WTC11 (cell line): ENCODE measurements around the gene NELFA. TPM values are rescaled to one million over a fixed set of nuclear protein-coding genes. Genes with fewer than 3 reads are reported as not detected.

ENCODE experiments used
- ATAC-seq: fragments of 200-7000 bp; cut with Tn5 transposase; 2 replicates; pipeline ENCODE4 v1.10.0; 2021; ENCODE audit warnings: mild to moderate bottlenecking, moderate library complexity
- CTCF ChIA-PET: fragments of 300-600 bp; sonication (Branson Sonifier 250); formaldehyde crosslinking; loops from one replicate; lab custom pipeline; 2021; ENCODE audit warnings: antibody characterized with exemption; lab: Charles Lee
- POLR2A ChIA-PET: fragments of 350-600 bp; sonication (Branson Sonifier 250); formaldehyde crosslinking; loops from one replicate; lab custom pipeline; 2021; ENCODE audit warnings: antibody characterized with exemption; lab: Charles Lee
- DNase-seq: peaks from one replicate; pipeline ENCODE4 v3.0.0; 2021; ENCODE audit warnings: low spot score
- H3K27ac Mint-ChIP-seq: 2 replicates; pipeline ENCODE4 v1.8.0; 2021; ENCODE audit warnings: mixed read lengths
- H3K27me3 Mint-ChIP-seq: 2 replicates; pipeline ENCODE4 v1.8.0; 2021; ENCODE audit warnings: low read depth, mild to moderate bottlenecking, moderate library complexity, mixed read lengths
- H3K36me3 Mint-ChIP-seq: 2 replicates; pipeline ENCODE4 v1.8.0; 2021; ENCODE audit warnings: mixed read lengths
- H3K4me1 Mint-ChIP-seq: 2 replicates; pipeline ENCODE4 v1.8.0; 2022; ENCODE audit warnings: mixed read lengths
- H3K4me3 Mint-ChIP-seq: 2 replicates; pipeline ENCODE4 v1.8.0; 2021; ENCODE audit warnings: mild to moderate bottlenecking, moderate library complexity, mixed read lengths
- H3K9me3 Mint-ChIP-seq: 2 replicates; pipeline ENCODE4 v1.8.0; 2021; ENCODE audit warnings: mixed read lengths
- ATF1 ChIP-seq: sonication (generic); formaldehyde crosslinking; IDR thresholded peaks from 2 replicates; pipeline ENCODE4 v1.8.1; 2023; ENCODE audit warnings: mild to moderate bottlenecking, moderate library complexity, missing genetic modification reagents
- ETV6 ChIP-seq: sonication (generic); formaldehyde crosslinking; IDR thresholded peaks from 2 replicates; pipeline ENCODE4 v1.8.1; 2022; ENCODE audit warnings: mild to moderate bottlenecking, missing genetic modification reagents
- FOXJ3 ChIP-seq: sonication (generic); formaldehyde crosslinking; IDR thresholded peaks from 2 replicates; pipeline ENCODE4 v1.9.0; 2021; ENCODE audit warnings: missing genetic modification reagents, mild to moderate bottlenecking, borderline replicate concordance
- GABPB1 ChIP-seq: sonication (generic); formaldehyde crosslinking; IDR thresholded peaks from 2 replicates; pipeline ENCODE4 v1.8.1; 2023; ENCODE audit warnings: mild to moderate bottlenecking, missing genetic modification reagents
- GTF2I ChIP-seq: fragments of 250-450 bp; sonication (Bioruptor Pico); conservative IDR thresholded peaks from 2 replicates; pipeline ENCODE4 v1.4.0; 2021; ENCODE audit warnings: mild to moderate bottlenecking
- IRF2 ChIP-seq: sonication (generic); formaldehyde crosslinking; IDR thresholded peaks from 2 replicates; pipeline ENCODE4 v1.8.0; 2022; ENCODE audit warnings: low read depth, missing genetic modification reagents, borderline replicate concordance
- MXD4 ChIP-seq: fragments of 250-450 bp; sonication (Bioruptor Pico); IDR thresholded peaks from 2 replicates; pipeline ENCODE4 v1.8.0; 2021; ENCODE audit warnings: mild to moderate bottlenecking, moderate library complexity, borderline replicate concordance
- NFE2L1 ChIP-seq: sonication (generic); formaldehyde crosslinking; IDR thresholded peaks from 2 replicates; pipeline ENCODE4 v1.8.1; 2023; ENCODE audit warnings: missing genetic modification reagents
- NR2C2 ChIP-seq: sonication (generic); formaldehyde crosslinking; IDR thresholded peaks from 2 replicates; pipeline ENCODE4 v1.8.0; 2022; ENCODE audit warnings: mild to moderate bottlenecking, missing genetic modification reagents
- SMAD4 ChIP-seq: sonication (generic); formaldehyde crosslinking; IDR thresholded peaks from 2 replicates; pipeline ENCODE4 v1.8.0; 2022; ENCODE audit warnings: mild to moderate bottlenecking, missing genetic modification reagents
- TEAD1 ChIP-seq: sonication (generic); formaldehyde crosslinking; IDR thresholded peaks from 2 replicates; pipeline ENCODE4 v1.8.0; 2022; ENCODE audit warnings: mild to moderate bottlenecking, missing genetic modification reagents
- ZNF219 ChIP-seq: sonication (generic); formaldehyde crosslinking; IDR thresholded peaks from 2 replicates; pipeline ENCODE4 v1.8.0; 2023; ENCODE audit warnings: missing genetic modification reagents, mild to moderate bottlenecking, borderline replicate concordance
- ZNF232 ChIP-seq: sonication (generic); formaldehyde crosslinking; IDR thresholded peaks from 2 replicates; pipeline ENCODE4 v1.8.0; 2022; ENCODE audit warnings: mild to moderate bottlenecking, missing genetic modification reagents
- ZNF396 ChIP-seq: fragments of 250-450 bp; sonication (Bioruptor Pico); IDR thresholded peaks from 2 replicates; pipeline ENCODE4 v1.8.0; 2021; ENCODE audit warnings: mild to moderate bottlenecking, moderate library complexity, borderline replicate concordance
- ZNF416 ChIP-seq: fragments of 250-450 bp; sonication (Bioruptor Pico); IDR thresholded peaks from 2 replicates; pipeline ENCODE4 v1.9.0; 2021; ENCODE audit warnings: mild to moderate bottlenecking, inconsistent platforms
- total RNA-seq: library from RNA; stranded (reverse); gene quantifications from 3 replicates; pipeline ENCODE4 v1.2.3, GENCODE V29; 2021
- TF ChIP-seq, protein P1 (sequence below): sonication (generic); formaldehyde crosslinking; IDR thresholded peaks from 2 replicates; pipeline ENCODE4 v1.8.1; 2023; ENCODE audit warnings: mild to moderate bottlenecking, missing genetic modification reagents
- TF ChIP-seq, protein P2 (sequence below): fragments of 200-600 bp; IDR thresholded peaks from 2 replicates; pipeline ENCODE4 v1.8.0; 2022; ENCODE audit warnings: antibody characterized with exemption
- TF ChIP-seq, protein P3 (sequence below): sonication (generic); formaldehyde crosslinking; IDR thresholded peaks from 2 replicates; pipeline ENCODE4 v1.8.1; 2023; ENCODE audit warnings: mild to moderate bottlenecking, missing genetic modification reagents
- TF ChIP-seq, protein P4 (sequence below): sonication (generic); formaldehyde crosslinking; IDR thresholded peaks from 2 replicates; pipeline ENCODE4 v1.8.0; 2022; ENCODE audit warnings: mild to moderate bottlenecking, missing genetic modification reagents

NELFA gene
- total RNA-seq, 1 experiment from 2014 or later = 72.6 TPM

DNA sequence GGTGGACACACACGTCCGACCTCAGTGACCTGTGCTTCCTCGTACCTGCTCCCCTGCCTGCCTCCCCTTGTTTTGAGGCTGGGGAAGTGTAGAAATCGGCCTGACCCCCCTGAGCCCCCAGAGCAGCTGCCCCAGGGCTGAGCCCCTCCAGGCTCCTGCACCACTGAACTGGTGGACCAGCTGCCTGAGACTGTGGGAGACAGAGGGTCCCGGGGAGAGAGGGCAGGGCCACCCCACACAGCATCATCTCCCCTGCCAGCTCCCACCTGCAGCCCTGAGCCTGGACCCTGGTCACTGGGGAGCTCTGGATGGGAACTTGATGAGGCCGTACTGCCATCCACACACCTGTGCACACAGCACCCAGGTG lies 35.3 kb upstream of the NELFA start:
- Mint-ChIP-seq H3K36me3 (no peaks in the 10 kb centered on the region), H3K27me3 (peaks cover 52% of the 10 kb centered on the region), H3K9me3 (no peaks in the 10 kb centered on the region), H3K4me1 (no peaks in the 10 kb centered on the region)
- TF ChIP-seq ATF1 (CRISPR knock-in tag) = no peak
- TF ChIP-seq SMAD4 = no peak
- no peak for TF ChIP-seq IRF2
- no peak for TF ChIP-seq MXD4 (CRISPR knock-in tag)
- TF ChIP-seq, protein P1, sequence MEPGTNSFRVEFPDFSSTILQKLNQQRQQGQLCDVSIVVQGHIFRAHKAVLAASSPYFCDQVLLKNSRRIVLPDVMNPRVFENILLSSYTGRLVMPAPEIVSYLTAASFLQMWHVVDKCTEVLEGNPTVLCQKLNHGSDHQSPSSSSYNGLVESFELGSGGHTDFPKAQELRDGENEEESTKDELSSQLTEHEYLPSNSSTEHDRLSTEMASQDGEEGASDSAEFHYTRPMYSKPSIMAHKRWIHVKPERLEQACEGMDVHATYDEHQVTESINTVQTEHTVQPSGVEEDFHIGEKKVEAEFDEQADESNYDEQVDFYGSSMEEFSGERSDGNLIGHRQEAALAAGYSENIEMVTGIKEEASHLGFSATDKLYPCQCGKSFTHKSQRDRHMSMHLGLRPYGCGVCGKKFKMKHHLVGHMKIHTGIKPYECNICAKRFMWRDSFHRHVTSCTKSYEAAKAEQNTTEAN (CRISPR knock-in tag) = no peak
- no peak for TF ChIP-seq NFE2L1 (CRISPR knock-in tag)
- no peak for TF ChIP-seq ZNF416
- TF ChIP-seq ETV6 (CRISPR knock-in tag) = no peak
- TF ChIP-seq FOXJ3 = no peak
- TF ChIP-seq, protein P2, sequence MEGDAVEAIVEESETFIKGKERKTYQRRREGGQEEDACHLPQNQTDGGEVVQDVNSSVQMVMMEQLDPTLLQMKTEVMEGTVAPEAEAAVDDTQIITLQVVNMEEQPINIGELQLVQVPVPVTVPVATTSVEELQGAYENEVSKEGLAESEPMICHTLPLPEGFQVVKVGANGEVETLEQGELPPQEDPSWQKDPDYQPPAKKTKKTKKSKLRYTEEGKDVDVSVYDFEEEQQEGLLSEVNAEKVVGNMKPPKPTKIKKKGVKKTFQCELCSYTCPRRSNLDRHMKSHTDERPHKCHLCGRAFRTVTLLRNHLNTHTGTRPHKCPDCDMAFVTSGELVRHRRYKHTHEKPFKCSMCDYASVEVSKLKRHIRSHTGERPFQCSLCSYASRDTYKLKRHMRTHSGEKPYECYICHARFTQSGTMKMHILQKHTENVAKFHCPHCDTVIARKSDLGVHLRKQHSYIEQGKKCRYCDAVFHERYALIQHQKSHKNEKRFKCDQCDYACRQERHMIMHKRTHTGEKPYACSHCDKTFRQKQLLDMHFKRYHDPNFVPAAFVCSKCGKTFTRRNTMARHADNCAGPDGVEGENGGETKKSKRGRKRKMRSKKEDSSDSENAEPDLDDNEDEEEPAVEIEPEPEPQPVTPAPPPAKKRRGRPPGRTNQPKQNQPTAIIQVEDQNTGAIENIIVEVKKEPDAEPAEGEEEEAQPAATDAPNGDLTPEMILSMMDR = no peak
- TF ChIP-seq GTF2I (CRISPR knock-in tag) = no peak
- TF ChIP-seq ZNF396 (CRISPR knock-in tag) = no peak
- TF ChIP-seq, all 79 proteins: peak for 0
- H3K4me3 Mint-ChIP-seq = no peak overlapping the region
- H3K27ac Mint-ChIP-seq = no peak overlapping the region
- ATAC-seq = no peak
- ChIA-PET CTCF (no interaction called here), POLR2A (no interaction called here)
- DNase-seq = no peak

DNA sequence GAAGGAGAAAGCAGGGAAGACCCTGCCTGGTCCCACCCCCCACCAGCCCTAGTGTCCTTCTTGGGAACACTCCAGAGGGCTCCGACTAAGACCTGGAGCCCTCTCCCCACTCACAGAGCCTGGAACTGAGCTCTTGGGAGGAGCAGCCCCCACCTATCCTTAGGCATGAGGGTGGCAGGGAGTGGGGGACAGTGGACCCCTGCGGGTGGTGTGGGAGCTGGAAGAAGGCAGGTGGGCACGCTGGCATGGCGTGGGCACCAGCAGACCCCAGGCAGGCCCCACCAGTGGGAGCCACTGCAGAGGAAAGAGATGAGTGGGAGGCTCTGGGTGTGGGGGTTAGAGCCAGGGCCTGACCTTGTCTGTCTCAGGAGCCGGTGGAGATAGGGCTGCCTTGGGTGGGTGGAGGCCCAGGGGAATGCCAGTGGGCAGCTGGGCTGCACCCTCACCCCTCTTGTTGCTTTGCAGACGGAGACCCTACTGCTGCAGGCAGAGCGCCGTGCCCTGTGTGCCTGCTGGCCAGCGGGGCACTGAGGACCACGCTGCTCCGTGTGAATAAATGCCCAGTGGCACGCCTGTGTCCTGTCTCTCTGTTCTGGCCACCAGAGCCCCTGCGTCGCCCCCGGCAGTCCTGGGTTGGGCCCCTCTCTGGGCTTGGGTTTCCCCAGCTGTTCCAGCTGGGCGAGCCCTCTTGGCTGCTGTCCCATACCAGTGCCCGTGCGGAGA lies 34.8 kb upstream of the NELFA start:
- no peaks in the 10 kb centered on the region for H3K4me1 Mint-ChIP-seq
- no peak for TF ChIP-seq ZNF219 (CRISPR knock-in tag)
- TF ChIP-seq, protein P3, sequence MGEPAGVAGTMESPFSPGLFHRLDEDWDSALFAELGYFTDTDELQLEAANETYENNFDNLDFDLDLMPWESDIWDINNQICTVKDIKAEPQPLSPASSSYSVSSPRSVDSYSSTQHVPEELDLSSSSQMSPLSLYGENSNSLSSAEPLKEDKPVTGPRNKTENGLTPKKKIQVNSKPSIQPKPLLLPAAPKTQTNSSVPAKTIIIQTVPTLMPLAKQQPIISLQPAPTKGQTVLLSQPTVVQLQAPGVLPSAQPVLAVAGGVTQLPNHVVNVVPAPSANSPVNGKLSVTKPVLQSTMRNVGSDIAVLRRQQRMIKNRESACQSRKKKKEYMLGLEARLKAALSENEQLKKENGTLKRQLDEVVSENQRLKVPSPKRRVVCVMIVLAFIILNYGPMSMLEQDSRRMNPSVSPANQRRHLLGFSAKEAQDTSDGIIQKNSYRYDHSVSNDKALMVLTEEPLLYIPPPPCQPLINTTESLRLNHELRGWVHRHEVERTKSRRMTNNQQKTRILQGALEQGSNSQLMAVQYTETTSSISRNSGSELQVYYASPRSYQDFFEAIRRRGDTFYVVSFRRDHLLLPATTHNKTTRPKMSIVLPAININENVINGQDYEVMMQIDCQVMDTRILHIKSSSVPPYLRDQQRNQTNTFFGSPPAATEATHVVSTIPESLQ (CRISPR knock-in tag) = no peak
- no peak for TF ChIP-seq GABPB1 (CRISPR knock-in tag)
- TF ChIP-seq, protein P4, sequence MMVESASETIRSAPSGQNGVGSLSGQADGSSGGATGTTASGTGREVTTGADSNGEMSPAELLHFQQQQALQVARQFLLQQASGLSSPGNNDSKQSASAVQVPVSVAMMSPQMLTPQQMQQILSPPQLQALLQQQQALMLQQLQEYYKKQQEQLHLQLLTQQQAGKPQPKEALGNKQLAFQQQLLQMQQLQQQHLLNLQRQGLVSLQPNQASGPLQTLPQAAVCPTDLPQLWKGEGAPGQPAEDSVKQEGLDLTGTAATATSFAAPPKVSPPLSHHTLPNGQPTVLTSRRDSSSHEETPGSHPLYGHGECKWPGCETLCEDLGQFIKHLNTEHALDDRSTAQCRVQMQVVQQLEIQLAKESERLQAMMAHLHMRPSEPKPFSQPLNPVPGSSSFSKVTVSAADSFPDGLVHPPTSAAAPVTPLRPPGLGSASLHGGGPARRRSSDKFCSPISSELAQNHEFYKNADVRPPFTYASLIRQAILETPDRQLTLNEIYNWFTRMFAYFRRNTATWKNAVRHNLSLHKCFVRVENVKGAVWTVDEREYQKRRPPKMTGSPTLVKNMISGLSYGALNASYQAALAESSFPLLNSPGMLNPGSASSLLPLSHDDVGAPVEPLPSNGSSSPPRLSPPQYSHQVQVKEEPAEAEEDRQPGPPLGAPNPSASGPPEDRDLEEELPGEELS (CRISPR knock-in tag) = no peak
- no peak for TF ChIP-seq ETV6 (CRISPR knock-in tag)
- TF ChIP-seq ZNF232 (CRISPR knock-in tag) = no peak
- TF ChIP-seq IRF2 = no peak
- no peak for TF ChIP-seq TEAD1 (CRISPR knock-in tag)
- no peak for TF ChIP-seq NR2C2
- TF ChIP-seq, all 79 proteins: peak for 0
- ChIA-PET POLR2A (no interaction called here), CTCF (interaction anchor here (0.5 to 0.8 kb wide), 3 partner anchors 34 to 137 kb away, joined by 3 read pairs; no protein-coding TSS in a partner anchor)
- Mint-ChIP-seq H3K4me3 (no peak overlapping the region), H3K9me3 (no peaks in the 10 kb centered on the region), H3K27me3 (peaks cover 57% of the 10 kb centered on the region), H3K27ac (no peak overlapping the region), H3K36me3 (no peaks in the 10 kb centered on the region)
- ATAC-seq = no peak
- DNase-seq = no peak
